ENCODE measurements around the gene CBFA2T2.
"Not testable (repeated sequence)": the region's sequence is repeated elsewhere in the genome, so short reads cannot be mapped to it uniquely, and the experiment has no call there.

Gene CBFA2T2

DNA sequence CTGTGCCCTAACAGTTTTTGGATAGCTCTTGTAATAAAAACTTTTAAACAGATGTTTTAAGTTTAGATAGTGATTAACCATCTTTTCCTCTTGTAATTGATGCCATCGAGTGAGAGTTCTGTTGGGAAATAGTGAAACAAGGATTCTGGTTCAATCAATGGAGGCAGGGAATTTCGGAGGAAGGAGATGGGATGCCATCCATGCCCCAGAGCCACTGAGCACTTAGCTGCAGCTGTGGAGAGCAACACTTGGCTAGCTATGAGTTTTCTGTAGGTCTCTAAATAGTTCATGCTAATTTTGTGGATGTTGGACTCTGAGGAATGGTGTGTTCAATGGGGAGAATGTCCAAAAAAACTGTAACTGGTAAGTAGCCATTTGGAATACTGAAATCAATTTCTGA is 16.7 kb downstream of the CBFA2T2 start:
- DNase-seq (ENCODE audit: low read depth, low spot score), result no peak

GRCh38 chr20:33507461-33507860 is 17.6 kb downstream of the CBFA2T2 start:
- DNase-seq (ENCODE audit: low read depth, low spot score), result no peak

- not testable (repeated sequence) for DNase-seq (ENCODE audit: low read depth, low spot score)
These were observed 18.1 kb downstream of the CBFA2T2 start for GRCh38 chr20:33508015-33508414.

DNA sequence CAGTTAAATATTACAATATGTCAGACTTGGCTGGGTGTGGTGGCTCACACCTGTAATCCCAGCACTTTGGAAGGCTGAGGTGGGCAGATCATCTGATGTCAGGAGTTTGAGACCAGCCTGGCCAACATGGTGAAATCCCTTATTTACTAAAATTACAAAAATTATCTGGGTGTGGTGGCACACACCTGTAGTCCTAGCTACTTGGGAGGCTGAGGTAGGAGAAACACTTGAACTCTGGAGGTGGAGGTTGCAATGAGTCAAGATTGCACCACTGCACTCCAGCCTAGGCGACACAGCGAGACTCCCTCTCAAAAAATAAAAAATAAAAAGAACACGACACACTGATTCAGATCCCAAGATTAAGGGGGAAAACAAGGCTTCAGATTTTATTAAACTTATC is 19.2 kb downstream of the CBFA2T2 start:
- DNase-seq (ENCODE audit: low read depth, low spot score), result not testable (repeated sequence)

GRCh38 chr20:33511876-33512275 is 22.0 kb downstream of the CBFA2T2 start:
- not testable (repeated sequence) for DNase-seq (ENCODE audit: low read depth, low spot score)

DNA sequence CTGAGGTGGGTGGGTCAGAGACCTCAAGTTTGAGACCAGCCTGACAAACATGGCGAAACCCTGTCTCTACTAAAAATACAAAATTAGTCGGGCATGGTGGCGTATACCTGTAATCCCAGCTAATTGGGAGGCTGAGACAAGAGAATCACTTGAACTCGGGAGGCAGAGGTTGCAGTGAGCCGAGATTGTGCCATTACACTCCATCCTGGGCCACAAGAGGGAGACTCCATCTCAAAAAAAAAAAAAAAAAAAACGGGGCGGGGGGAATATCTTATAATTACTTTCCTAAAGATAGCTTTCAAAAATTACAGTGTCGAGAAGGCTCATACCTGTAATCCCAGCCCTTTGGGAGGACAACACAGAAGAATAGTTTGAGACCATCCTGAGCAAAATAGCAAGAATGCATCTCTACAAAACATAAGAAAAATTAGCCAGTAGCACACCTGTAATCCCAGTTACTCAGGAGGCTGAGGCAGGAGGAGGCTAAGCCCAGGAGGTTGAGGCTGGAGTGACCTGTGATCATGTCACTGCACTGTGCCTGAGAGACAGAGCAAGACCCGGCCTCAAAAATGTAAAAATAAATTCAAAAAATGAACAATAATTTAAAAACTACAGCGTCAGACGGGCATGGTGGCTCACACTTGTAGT is 25.8 kb downstream of the CBFA2T2 start:
- no peak for DNase-seq (ENCODE audit: low read depth, low spot score)

- DNase-seq (ENCODE audit: low read depth, low spot score), result no peak
These were observed 27.0 kb downstream of the CBFA2T2 start for GRCh38 chr20:33516882-33517281.

- peak; percentile 10 for DNase-seq (ENCODE audit: low read depth, low spot score)
These were observed 28.2 kb downstream of the CBFA2T2 start for GRCh38 chr20:33518071-33518470.

DNA sequence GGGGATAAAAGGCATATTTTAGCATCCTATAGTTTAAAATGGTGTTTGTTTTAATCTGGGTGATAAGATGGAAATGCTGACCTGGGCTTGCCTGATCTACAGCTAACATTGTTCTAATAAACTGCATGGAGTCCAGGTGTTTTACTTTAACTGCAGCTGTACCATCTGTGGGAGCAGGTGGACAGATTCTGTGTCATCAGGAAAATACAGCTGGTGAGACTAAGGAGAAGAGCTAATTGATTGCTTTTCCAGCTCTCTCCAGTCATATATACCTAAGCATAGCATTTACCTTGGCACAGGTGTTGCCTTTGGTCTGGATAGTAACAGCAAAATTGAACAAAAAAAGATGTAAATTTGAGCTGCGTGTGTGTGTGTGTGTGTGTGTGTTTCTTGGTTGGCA is 31.6 kb downstream of the CBFA2T2 start:
- no peak for DNase-seq (ENCODE audit: low read depth, low spot score)

DNA sequence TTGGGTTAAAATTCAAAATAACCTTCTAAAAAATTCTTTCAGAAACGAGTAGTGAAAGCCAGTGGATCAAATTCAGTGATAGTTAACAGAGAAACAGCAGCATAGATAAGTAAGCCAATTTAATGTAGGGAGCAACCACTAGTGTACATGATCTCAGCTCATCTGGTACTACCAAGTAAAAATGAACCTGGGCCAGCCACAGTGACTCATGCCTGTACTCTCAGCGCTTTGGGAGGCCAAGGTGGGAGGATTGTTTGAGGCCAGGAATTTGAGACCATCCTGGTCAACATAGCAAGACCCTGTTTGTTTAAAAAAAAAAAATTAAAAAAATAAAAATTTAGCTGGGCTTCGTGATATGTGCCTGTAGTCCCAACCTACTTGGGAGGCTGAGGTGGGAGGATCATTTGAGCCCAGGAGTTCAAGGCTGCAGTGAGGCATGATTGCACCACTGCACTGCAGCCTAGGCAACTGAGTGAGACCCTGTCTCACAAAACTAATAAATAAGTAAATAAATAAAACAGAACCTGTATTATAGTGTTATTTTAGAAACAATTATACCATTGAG is 32.4 kb downstream of the CBFA2T2 start:
- no peak for DNase-seq (ENCODE audit: low read depth, low spot score)

DNA sequence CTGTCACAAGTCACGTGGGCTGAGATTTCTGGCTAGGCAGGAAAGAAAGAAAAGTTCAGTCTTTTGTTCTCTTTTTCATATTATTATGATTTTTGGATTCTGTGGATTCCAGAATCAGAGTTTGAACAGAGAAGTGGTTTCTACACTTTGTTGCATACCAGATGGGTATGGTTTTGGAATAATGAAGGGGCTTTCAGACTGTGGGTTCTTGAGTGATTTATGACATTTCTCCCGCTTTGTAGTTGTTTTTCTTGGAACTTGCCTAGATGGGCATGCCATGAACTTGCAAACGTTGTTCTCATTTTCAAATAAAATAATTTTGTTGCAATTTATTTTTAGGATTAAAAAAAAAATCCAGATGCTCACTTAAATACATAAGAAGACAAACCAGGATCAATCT is 34.4 kb downstream of the CBFA2T2 start:
- DNase-seq (ENCODE audit: low read depth, low spot score), result no peak

GRCh38 chr20:33526769-33527168 is 36.9 kb downstream of the CBFA2T2 start:
- no peak for DNase-seq (ENCODE audit: low read depth, low spot score)

DNA sequence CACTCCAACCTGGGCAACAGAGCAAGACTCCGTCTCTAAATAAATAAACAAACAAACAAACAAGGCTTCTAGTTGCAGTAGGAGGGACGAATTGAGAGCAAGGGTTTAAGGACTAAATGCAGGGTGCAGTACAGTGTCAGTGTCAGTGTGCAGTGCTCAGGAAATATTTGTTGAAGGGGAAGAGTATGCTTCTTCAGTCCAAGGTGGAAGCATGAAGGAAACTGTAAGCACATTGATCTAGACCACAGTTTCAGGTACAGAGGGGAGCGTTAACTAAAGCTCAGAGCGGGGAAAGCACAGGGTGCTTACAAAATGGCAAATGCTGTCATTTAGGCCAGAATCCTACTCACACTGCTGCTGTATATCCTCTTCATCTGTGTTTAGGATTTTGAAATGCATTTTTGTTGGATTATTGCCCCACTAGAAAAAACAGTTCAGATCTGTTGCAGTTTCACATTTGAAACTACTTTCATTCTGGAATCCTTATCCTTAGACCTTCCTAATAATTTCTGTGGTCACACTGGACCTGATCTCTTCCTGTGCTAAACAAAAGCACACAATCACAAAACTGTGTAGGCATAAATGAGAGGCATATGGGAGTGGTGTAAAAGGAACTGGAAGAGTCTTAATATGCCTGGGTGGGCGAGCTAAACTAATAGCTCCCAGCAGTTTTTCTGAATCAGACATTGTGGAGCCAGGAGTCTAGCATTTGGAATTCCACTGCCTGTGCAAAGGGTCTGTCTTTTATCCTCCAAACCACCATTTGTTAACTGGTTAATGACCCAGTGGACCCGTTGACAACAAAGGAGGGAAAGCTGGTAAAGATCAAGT is 41.4 kb downstream of the CBFA2T2 start:
- DNase-seq (ENCODE audit: low read depth, low spot score), result no peak

GRCh38 chr20:33531885-33532284 is 42.0 kb downstream of the CBFA2T2 start:
- DNase-seq (ENCODE audit: low read depth, low spot score), result no peak

GRCh38 chr20:33532753-33533459 is 43.0 kb downstream of the CBFA2T2 start:
- DNase-seq (ENCODE audit: low read depth, low spot score), result no peak

GRCh38 chr20:33535717-33536116 is 45.8 kb downstream of the CBFA2T2 start:
- DNase-seq (ENCODE audit: low read depth, low spot score), result not testable (repeated sequence)

GRCh38 chr20:33537608-33538007 is 47.7 kb downstream of the CBFA2T2 start:
- DNase-seq (ENCODE audit: low read depth, low spot score), result no peak

DNA sequence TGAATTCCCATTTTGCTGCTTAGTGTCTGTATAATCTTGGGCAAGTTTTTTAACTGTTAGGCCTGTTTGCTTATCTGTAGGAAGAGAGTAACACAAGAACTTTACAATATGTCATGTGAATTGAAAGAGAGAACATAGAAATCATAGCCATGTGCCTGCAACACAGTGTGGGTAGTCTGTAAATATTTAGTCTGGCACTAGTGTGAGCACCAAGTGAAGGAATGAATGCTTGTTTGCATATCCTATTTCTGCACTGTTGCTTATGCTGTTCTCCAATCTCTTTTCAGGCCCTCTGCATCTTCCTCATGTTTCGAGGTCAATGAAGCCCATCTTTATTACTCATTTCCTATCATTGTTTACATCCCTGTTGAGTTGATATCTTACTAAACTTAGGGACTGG is 49.2 kb downstream of the CBFA2T2 start:
- no peak for DNase-seq (ENCODE audit: low read depth, low spot score)

- no peak for DNase-seq (ENCODE audit: low read depth, low spot score)
These were observed 50.5 kb downstream of the CBFA2T2 start for GRCh38 chr20:33540427-33540826.

- no peak for DNase-seq (ENCODE audit: low read depth, low spot score)
These were observed 51.2 kb downstream of the CBFA2T2 start for GRCh38 chr20:33541074-33541473.

DNA sequence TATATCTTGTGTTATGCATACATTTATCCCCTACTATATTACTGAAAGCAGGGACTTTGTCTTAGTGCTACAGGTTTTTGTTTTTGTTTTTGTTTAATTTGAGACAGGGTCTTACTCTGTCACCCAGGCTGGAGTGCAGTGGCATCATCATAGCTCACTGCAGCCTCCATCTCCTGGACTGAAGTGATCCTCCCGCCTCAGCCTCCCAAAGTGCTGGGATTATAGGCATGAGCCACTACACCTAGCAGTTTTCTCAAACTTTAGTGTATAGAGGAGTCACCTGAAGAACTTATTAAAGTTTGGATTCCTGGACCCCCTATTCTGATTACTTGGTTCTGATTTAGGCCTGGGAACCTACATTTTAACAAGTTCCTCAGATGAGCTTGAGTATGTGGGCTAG is 51.9 kb downstream of the CBFA2T2 start:
- DNase-seq (ENCODE audit: low read depth, low spot score), result no peak

DNA sequence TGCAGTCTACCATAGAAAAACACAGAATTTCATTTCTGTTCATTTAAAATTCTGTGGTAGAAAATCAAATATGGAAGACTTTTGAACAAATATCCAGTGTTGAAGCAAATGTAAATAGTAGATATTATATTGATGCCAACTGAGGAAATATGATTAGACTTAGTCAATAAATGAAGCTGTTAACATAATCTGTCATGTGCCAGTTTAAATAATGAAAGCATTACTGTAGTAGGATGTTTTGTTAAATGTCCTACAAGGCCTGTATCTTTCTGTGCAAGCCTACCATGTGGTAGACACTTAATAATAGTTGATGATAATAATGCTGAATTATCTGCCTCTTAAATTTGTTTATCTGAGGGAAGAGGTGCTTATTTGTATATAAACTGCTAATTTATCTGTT is 55.9 kb downstream of the CBFA2T2 start:
- no peak for DNase-seq (ENCODE audit: low read depth, low spot score)
